PC-3 (cell line): ENCODE results near the gene GRIK5.

ENCODE experiments used
- CTCF ChIP-seq: fragments of 300-600 bp; sonication (generic); conservative IDR thresholded peaks from 2 replicates; pipeline ENCODE4 v1.5.1; 2017; ENCODE audit warnings: antibody characterized with exemption, low read depth, mild to moderate bottlenecking, low read length
- EZH2 ChIP-seq: fragments of 300-600 bp; sonication (generic); IDR thresholded peaks from one replicate; pipeline ENCODE4 v1.6.1; 2017; ENCODE audit warnings: antibody characterized with exemption, mild to moderate bottlenecking, low read length; ENCODE audit not compliant: unreplicated experiment
- EZH2phosphoT487 ChIP-seq: fragments of 300-600 bp; sonication (generic); IDR thresholded peaks from 2 replicates; pipeline ENCODE4 v1.6.1; 2018; ENCODE audit warnings: mild to moderate bottlenecking, antibody characterized with exemption, low read length, borderline replicate concordance

DNA sequence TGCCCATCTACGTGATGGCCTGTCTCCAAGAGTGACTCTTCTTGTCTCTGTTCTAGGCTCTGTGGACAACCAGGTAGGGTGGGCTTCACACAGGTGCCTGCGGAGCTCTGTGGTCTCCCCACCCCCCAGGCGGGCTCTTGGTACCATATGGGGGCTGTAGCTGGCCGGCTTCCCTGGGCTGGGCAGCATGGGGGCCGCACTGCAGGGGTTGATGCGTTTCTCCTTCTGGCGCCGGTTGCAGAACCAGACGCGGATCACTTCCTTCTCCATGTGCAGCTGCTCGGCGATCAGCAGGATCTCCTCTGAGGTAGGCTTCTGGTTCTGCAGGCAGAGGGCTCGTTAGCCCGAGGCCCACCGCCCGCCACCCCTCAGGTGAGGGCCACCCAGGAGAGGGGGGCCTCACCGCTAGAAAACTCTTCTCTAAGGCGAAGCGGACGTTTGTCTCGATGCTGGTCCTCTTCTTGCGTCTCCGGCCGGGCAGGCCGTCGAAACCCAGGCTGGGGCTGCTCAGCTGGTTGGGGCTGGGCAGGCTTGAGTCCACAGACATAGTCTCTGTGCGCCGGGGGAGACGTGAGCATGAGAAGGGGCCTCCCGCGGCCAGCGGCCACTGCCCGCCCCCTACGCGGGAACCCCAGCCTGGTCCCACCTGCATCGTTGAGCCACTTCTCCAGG is 25.3 kb upstream of the GRIK5 start:
- no peak for TF ChIP-seq EZH2
- no peak for TF ChIP-seq CTCF
- no peak for TF ChIP-seq EZH2phosphoT487
